GM12875 (cell line): ENCODE measurements around the gene PROCR.
"Not testable (repeated sequence)": the region's sequence is repeated elsewhere in the genome, so short reads cannot be mapped to it uniquely, and the experiment has no call there.

Experiments used
- H3K4me3 ChIP-seq: one replicate; pipeline ENCODE4 v1.5.1; 2011; ENCODE audit warnings: low read depth, low read length, control low read depth
- TF ChIP-seq, protein P1 (sequence below): IDR thresholded peaks from 2 replicates; pipeline ENCODE4 v1.5.1; 2011; ENCODE audit warnings: low read depth, mild to moderate bottlenecking, control low read depth, inconsistent platforms, low read length, moderate library complexity, borderline replicate concordance; ENCODE audit not compliant: insufficient read depth

Gene PROCR

DNA sequence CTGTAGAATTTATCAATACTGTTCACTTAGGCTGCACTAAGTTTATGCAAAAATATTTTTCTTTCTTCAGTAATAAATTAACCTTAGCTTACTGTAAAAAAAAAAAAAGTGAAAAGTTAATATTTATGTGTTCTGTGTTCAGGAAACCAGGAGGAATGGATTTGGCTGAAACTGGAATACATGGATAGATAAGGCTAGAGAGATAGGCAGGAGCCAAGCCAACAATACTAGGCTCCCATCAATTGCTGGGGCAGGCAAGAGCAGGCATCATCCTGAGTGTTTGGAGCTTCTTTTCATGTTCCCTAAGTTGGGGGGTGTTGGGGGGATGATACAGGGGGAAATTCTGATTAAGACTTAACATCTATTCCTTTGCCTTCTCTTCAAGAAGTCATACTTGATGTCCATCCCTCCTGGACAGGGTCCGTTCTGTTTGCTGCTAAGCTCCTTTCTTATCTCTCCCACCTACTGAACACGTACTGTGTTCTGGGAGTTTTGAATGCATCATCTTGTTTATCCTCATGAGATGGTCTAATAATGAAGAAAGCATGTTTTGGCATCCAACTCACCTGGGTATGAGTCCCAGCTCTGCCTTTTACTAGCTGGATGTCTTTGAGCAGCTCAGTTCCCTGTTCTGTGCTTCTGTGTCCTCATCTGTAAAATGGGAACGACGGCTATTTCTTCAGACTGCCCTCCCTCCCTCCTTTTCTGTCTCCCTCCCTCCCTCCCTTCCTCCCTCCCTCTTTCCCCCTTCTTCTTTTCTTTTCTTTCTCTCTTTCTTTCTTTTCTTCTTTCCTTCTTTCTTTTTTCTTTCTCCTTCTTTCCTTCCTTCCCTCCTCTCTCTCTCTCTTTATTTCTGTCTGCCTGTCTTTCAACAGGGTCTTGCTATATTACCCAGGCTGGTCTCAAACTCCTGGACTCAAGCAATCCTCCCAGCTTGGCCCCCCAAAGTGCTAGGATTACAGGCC lies 6.4 kb upstream of the PROCR start:
- TF ChIP-seq, protein P1, sequence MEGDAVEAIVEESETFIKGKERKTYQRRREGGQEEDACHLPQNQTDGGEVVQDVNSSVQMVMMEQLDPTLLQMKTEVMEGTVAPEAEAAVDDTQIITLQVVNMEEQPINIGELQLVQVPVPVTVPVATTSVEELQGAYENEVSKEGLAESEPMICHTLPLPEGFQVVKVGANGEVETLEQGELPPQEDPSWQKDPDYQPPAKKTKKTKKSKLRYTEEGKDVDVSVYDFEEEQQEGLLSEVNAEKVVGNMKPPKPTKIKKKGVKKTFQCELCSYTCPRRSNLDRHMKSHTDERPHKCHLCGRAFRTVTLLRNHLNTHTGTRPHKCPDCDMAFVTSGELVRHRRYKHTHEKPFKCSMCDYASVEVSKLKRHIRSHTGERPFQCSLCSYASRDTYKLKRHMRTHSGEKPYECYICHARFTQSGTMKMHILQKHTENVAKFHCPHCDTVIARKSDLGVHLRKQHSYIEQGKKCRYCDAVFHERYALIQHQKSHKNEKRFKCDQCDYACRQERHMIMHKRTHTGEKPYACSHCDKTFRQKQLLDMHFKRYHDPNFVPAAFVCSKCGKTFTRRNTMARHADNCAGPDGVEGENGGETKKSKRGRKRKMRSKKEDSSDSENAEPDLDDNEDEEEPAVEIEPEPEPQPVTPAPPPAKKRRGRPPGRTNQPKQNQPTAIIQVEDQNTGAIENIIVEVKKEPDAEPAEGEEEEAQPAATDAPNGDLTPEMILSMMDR = no peak
- no peak overlapping the region for H3K4me3 ChIP-seq

DNA sequence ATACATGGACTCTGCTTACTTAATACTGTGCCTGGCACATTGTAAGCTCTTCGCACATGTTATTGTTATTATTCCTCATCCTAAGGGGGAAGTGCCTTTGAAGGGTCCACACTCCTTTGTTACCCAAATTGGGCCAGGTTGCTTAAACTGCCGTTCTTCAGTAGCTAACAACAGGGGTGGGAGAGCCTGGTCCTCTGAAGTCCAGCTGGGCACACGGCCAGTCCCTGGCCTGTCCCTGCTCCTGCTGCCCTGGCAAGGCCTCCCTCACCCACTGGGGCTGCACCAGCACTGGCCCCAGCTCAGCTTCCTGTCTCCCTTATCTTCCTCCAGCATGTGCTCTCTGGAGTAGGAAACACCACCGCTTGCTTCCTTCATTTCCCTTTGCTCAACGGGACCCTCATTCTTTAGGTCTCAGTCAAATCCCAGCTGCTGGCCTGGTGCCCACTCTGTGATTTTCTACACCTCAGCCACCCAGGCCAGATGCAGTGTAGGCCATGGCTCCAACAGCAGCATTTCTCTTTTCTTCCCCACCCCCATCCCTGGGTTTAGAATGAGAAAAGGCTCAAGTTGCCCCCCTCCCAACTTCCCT lies 5.5 kb upstream of the PROCR start:
- TF ChIP-seq, protein P1 = no peak
- no peak overlapping the region for H3K4me3 ChIP-seq

DNA sequence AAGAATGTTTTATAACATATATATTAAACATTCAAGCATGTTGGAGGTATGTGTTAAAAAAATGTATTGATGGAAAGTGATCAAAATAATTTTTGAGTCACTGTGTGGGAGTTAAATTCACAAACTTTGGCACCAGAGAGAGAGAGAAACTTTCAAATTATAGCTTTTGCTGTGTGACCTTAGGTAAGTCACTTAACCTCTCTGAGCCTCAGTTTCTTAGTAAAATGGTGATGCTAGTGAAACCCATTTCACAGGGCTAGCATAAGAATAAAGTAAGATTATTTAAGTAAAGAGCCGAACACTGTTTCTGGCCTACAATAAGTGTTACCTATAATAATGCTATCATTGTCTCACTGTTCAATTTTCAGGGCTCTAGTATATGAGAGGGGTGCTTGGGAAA lies 4.1 kb upstream of the PROCR start:
- TF ChIP-seq, protein P1 = no peak
- H3K4me3 ChIP-seq = no peak overlapping the region

DNA sequence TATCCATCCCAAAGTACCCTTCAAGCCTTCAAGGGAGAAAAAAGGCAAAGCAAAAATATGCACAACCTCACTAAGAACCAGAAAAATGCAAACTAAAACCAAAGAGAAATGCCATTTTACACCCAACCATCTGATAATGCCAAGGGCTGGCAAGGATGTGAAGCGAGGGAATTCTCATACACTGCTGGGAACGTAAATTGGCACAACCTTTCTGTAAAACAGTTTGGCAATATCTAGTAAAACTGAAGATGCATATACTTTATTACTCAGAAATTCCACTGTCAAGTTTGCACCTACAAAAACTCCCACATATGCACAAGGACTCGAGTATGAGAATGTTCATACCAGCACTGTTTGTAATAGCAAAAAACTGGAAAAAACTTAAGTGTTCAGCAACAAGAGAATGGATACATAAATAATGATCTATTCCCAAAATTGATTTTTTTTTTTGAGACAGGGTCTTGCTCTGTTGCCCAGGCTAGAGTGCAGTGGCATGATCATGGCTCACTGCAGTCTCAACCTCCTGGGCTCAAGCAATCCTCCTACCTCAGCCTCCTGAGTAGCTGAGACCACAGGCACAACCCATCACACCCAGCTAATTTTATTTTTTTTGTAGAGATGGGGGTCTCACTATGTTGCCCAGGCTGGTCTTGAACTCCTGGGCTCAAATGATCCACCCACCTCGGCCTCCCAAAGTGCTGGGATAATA lies 3.0 kb upstream of the PROCR start:
- H3K4me3 ChIP-seq = not testable (repeated sequence)

DNA sequence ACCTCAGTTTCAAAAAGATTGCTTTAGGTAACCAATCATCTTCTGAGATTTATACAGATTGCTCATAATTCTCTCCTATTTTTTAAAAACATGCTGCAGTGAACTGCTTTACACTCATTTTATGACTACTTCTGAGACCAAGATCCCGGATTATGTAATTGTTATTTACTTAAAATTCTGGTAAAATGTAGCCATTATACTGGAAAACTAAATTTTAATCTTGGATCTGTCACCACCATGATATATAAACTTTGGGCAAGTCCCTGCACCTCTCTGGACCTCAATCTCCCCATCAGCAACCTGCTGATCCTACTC lies 477 bp upstream of the PROCR start:
- no peak overlapping the region for H3K4me3 ChIP-seq
- TF ChIP-seq, protein P1 = no peak

DNA sequence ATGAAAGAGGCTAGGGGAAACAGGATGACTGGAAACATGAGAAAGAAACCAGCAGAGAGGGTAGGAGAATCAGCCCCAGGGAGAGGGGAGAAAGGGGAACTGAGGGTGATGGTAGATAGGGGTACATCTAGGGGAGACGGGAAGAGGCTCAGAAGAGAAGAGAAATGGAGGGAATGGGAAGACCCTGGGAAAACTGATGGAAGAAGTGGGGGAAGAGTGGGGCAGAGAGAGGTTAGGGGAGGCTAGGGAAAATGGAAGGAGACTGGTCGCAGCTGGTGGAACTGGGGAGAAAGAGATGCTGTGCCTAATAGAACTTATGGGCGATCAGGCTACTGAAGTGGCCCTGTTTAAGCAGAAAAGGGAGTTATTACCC lies 548 bp downstream of the PROCR start:
- TF ChIP-seq, protein P1 = no peak
- no peak overlapping the region for H3K4me3 ChIP-seq

DNA sequence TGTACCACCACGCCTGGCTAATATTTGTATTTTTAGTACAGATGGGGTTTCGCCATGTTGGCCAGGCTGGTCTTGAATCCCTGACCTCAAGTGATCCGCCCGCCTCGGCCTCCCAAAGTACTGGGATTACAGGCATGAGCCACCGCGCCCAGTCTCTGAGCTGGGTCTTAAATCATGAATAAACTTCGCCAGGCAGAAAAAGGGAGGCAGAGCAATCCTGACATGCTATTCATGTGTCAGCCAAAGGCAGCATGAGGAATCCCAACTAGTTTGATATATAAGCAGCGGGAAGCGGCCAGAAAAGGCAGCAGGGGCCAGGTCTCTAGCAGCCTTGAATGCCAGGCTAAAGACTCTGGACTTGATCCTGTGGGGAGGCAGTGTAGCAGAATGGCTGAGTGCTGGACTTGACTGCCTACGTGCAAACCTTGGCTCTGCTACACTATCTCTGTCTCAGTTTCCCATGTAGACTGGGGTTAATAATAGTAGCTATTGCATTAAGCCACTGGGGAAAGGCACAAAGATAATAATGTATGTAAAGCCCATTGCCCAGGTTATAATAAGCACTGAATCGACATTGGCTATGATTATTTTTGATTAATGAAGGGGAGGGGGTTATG lies 1.8 kb downstream of the PROCR start:
- TF ChIP-seq, protein P1 = no peak
- H3K4me3 ChIP-seq = no peak overlapping the region
